Adrenal gland (tissue), 12 donors: ENCODE measurements around the gene KIAA1755. TPM values are rescaled to one million over a fixed set of nuclear protein-coding genes. Genes with fewer than 3 reads are reported as not detected.

Experiments
- DNase-seq, 7 donors: peaks; one replicate each; pipeline ENCODE4 v3.0.0-alpha.2; 2019 to 2020
- H3K27ac ChIP-seq, 5 donors: fragments of 200-600 bp; sonication (generic) in 4 of 5; 1 replicate in 3 of 5; 2 replicates in 2 of 5; pipeline versions ENCODE4 v1.5.1 to v1.8.0; 2016 to 2020; ENCODE audit warnings: mild to moderate bottlenecking in 1 of 5
- H3K27me3 ChIP-seq: fragments of 200-600 bp; 2 replicates; pipeline ENCODE4 v1.8.0; 2021
- H3K36me3 ChIP-seq, 2 donors: fragments of 200-600 bp; replicated peaks in 1 of 2; 1 replicate in 1 of 2; 2 replicates in 1 of 2; pipeline versions ENCODE4 v1.5.1 to v1.8.0; 2018 to 2022
- H3K4me1 ChIP-seq, 2 donors: fragments of 200-600 bp; replicated peaks in 1 of 2; 1 replicate in 1 of 2; 2 replicates in 1 of 2; pipeline versions ENCODE4 v1.5.1 to v1.8.0; 2018 to 2021
- H3K4me3 ChIP-seq, 4 donors: fragments of 200-600 bp; sonication (generic) in 3 of 4; one replicate each; pipeline ENCODE4 v1.5.1; 2016 to 2018
- H3K9me3 ChIP-seq, 3 donors: fragments of 200-600 bp; sonication (generic) in 1 of 3; replicated peaks in 1 of 3; 1 replicate in 2 of 3; 2 replicates in 1 of 3; pipeline versions ENCODE4 v1.5.1 to v1.8.0; 2016 to 2021
- POLR2A ChIP-seq, 2 donors: fragments of 450-650 bp; IDR thresholded peaks; one replicate each; pipeline ENCODE4 v1.6.1; 2017; ENCODE audit warnings: antibody characterized with exemption in 2 of 2, mild to moderate bottlenecking in 2 of 2, moderate library complexity in 1 of 2
- whole genome bisulfite sequencing, 4 donors: extraction: QIAGEN DNeasy Blood & Tissue Kit in 2 of 4; methylation state at CpG; one replicate each; pipeline versions ENCODE4 v1.1.5 to v1.1.7; 2013 to 2017; 5-methylcytosine and 5-hydroxymethylcytosine counted together
- intact Hi-C, 2 donors: fragments of 100-400 bp; cut with DNase I; formaldehyde crosslinking; loops; one replicate each; pipeline versions ENCODE4 v1.14.1 to v1.15.0; 2022 to 2023
- polyA plus RNA-seq, 3 donors: library from polyadenylated mRNA; stranded (reverse); fragments of 200-250 nt in 2 of 3; fragments of 350-450 nt in 1 of 3; fragmentation: Illumina TruSeq in 1 of 3; extraction: RNeasy Lipid Tissue Mini Kit (QIAGEN cat#74804) in 1 of 3; gene quantifications; one replicate each; pipeline ENCODE4 v1.2.3, GENCODE V29; 2013 to 2014
- total RNA-seq, 9 donors: library from RNA; depleted of rRNA in 4 of 9; stranded (reverse); fragments of >200 nt in 4 of 9; fragments of 120-200 nt in 1 of 9; fragmentation: NEBNext Ultra II Directional in 1 of 9; extraction: Animal tissue kit (Norgen Biotek cat#: 25700) in 1 of 9; gene quantifications; one replicate each; pipeline versions ENCODE4 v1.1.0 to v1.2.4, GENCODE V29; 2013 to 2023
- TF ChIP-seq, protein P1 (sequence below), 6 experiments: fragments of 450-650 bp in 4 of 6; fragments of 200-600 bp in 2 of 6; sonication (generic) in 1 of 6; IDR thresholded peaks; 1 replicate in 5 of 6; 2 replicates in 1 of 6; pipeline versions ENCODE4 v1.5.1 to v1.8.0; 2016 to 2021; ENCODE audit warnings: antibody characterized with exemption in 6 of 6, mild to moderate bottlenecking in 2 of 6, moderate library complexity in 1 of 6
- donor health status: healthy with polysubstance abuse.
- donor health status: Bipolar disorder and iron deficiency.
- donor health status: DM: yes; HTN: yes; CAD: no.
- donor health status: DM: no; HTN: no; CAD: no.
- donor health status: DM: no; HTN: no; CAD: no.
- donor health status: DM: yes; HTN: yes; CAD: no.

The KIAA1755 gene
- total and polyA plus RNA-seq, 12 donors = 0.42 to 8.0 (median 2.0) TPM

GRCh38 chr20:38275815-38276550, 15.4 kb upstream of the KIAA1755 start:
- Histone ChIP-seq H3K9me3 (no peaks in the 10 kb centered on the region), H3K27ac (no peak overlapping the region), H3K4me3 (no peak overlapping the region), H3K36me3 (no peaks in the 10 kb centered on the region), H3K27me3 (no peaks in the 10 kb centered on the region), H3K4me1 (no peaks in the 10 kb centered on the region)
- 80 to 87% (median 82%) methylated on average over 12 of the region's 12 CpGs for WGBS, 4 donors
- intact Hi-C loops = no loop called here
- TF ChIP-seq, protein P1, sequence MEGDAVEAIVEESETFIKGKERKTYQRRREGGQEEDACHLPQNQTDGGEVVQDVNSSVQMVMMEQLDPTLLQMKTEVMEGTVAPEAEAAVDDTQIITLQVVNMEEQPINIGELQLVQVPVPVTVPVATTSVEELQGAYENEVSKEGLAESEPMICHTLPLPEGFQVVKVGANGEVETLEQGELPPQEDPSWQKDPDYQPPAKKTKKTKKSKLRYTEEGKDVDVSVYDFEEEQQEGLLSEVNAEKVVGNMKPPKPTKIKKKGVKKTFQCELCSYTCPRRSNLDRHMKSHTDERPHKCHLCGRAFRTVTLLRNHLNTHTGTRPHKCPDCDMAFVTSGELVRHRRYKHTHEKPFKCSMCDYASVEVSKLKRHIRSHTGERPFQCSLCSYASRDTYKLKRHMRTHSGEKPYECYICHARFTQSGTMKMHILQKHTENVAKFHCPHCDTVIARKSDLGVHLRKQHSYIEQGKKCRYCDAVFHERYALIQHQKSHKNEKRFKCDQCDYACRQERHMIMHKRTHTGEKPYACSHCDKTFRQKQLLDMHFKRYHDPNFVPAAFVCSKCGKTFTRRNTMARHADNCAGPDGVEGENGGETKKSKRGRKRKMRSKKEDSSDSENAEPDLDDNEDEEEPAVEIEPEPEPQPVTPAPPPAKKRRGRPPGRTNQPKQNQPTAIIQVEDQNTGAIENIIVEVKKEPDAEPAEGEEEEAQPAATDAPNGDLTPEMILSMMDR (IDR thresholded peaks at IDR 0.05) = no peak
- TF ChIP-seq POLR2A (IDR thresholded peaks at IDR 0.05) = no peak
- no peak for DNase-seq

DNA sequence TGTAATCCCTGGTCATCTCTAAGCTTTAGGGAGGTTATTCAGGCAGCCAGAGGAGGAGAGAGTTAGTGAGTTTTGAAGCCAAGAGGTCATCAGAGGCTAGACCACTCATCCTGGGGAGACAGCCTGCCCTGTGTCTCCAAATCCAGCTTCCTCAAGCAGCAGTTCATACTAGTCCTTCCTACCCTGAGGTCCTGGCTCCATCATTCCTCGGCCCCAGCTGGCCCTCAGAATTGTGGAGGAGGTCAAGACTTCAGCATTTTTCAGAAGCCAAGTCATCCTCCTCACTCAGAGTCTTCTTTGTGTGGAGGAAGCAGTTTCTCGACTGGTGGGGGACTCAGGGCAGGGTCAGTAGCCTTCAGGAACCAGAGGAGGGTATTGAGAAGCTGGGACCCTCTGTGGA, 12.4 kb upstream of the KIAA1755 start:
- DNase-seq = peak in 3 of 7 donors; percentile 11 to 59 (median 26)
- no peak overlapping the region for H3K4me3 ChIP-seq
- intact Hi-C loops = no loop called here
- no peaks in the 10 kb centered on the region for H3K36me3 ChIP-seq
- no peaks in the 10 kb centered on the region for H3K4me1 ChIP-seq
- no peaks in the 10 kb centered on the region for H3K27me3 ChIP-seq
- 32 to 50% (median 47%) methylated on average over 2 of the region's 2 CpGs for WGBS, 4 donors
- peak overlapping the region in 1 of 5 donors; percentile 51 for H3K27ac ChIP-seq
- TF ChIP-seq POLR2A (IDR thresholded peaks at IDR 0.05) = no peak
- TF ChIP-seq, protein P1 (IDR thresholded peaks at IDR 0.05) = no peak
- no peaks in the 10 kb centered on the region for H3K9me3 ChIP-seq

DNA sequence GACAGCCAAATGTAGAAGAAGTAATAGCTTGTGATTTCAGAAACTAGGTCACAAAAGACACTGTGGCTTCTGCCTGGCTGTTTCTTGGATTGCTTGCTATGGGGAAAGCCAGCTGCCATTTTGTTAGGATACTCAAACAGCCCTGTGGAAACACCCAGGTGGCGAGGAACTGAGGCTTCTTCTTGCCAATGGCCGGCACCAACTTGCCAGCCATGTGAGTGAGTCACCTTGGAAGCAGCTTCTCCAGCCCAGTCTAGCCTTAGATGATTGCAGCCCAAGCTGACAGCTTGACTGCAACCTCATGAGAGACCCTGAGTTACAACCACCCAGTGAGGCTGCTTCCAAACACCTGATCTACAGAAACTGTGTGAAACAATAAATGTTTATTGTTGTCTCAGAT, 11.9 kb upstream of the KIAA1755 start:
- Histone ChIP-seq H3K27ac (peak overlapping the region in 1 of 5 donors; percentile 42), H3K4me3 (no peak overlapping the region), H3K27me3 (no peaks in the 10 kb centered on the region), H3K9me3 (no peaks in the 10 kb centered on the region), H3K4me1 (no peaks in the 10 kb centered on the region), H3K36me3 (no peaks in the 10 kb centered on the region)
- WGBS, 4 donors = 86 to 100% (median 93%) methylated on average over 2 of the region's 2 CpGs
- DNase-seq = no peak
- intact Hi-C loops = no loop called here
- TF ChIP-seq, protein P1 (IDR thresholded peaks at IDR 0.05) = no peak
- TF ChIP-seq POLR2A (IDR thresholded peaks at IDR 0.05) = no peak

DNA sequence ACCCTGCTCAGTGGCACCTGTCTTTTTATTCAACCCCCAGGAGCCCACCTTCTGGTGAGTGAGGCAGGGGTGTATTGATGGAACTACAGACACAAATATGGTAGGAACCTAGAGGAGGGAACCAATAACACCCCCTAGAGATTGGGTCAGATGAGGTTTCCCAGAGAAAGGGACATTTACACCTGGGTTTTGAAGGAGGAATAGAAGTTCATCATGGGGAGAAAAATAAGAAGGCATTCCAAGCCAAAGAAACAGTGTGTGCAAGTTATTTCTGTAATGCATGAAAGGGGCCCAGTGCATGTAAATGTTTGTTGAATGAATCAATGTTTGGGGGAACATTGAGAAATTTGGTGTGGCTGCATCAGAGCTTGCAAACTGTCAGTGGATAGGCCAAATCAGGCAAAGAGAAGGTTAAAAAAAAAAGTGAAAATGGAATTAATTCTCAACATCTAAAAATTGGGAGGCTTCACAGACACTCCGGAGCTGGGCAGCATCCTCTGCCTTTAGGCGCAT, 11.1 kb upstream of the KIAA1755 start:
- intact Hi-C loops = no loop called here
- Histone ChIP-seq H3K27ac (peak overlapping the region in 1 of 5 donors; percentile 7), H3K4me3 (no peak overlapping the region), H3K36me3 (no peaks in the 10 kb centered on the region), H3K27me3 (no peaks in the 10 kb centered on the region), H3K4me1 (no peaks in the 10 kb centered on the region), H3K9me3 (no peaks in the 10 kb centered on the region)
- no peak for DNase-seq
- no peak for TF ChIP-seq POLR2A (IDR thresholded peaks at IDR 0.05)
- TF ChIP-seq, protein P1 (IDR thresholded peaks at IDR 0.05) = no peak
- WGBS, 4 donors = 90 to 96% (median 92%) methylated on average over 2 of the region's 2 CpGs
